HCEC 1CT (cell line): Measurements from ENCODE around the gene ANKS1A.

ENCODE experiments used
- DNase-seq: peaks from one replicate; pipeline ENCODE4 v3.0.0-alpha.2; 2017

The ANKS1A gene

DNA sequence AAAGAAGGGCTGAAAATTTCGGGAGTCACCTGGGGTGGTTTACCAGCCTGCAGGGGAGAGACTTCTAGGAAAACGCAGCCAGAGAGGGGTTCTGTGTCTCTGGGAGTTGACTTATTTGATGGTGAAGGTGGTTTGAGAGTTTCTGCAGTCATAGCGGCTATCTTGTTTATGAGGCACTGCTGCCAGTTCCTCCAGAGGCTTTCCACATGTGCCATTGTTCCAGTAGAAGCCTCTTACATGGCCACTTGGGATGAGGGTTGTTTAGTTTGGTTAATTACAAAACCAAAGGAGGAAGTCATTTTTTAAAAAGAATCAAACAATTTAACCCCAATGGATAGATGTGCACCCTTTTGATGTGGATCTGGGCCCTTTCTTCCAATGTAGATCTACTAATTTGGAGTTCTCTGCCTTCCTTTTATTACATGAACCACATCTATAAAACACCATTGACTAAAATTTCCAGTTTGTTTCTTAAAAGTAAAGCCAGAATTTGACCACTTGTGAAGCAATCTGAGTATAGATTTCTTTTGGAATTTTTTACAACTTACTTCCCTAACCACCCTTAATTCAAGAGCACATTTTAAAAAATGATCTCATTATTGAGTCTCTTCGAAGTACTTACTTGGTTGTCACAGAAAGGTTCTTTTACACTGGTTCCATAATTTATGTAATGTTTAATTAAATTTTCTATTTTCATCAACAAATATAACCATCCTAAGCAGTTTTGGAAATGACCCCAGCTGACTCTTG, 154.5 kb downstream of the ANKS1A start:
- DNase-seq = no peak

GRCh38 chr6:35044145-35044745, 155.2 kb downstream of the ANKS1A start:
- no peak for DNase-seq

DNA sequence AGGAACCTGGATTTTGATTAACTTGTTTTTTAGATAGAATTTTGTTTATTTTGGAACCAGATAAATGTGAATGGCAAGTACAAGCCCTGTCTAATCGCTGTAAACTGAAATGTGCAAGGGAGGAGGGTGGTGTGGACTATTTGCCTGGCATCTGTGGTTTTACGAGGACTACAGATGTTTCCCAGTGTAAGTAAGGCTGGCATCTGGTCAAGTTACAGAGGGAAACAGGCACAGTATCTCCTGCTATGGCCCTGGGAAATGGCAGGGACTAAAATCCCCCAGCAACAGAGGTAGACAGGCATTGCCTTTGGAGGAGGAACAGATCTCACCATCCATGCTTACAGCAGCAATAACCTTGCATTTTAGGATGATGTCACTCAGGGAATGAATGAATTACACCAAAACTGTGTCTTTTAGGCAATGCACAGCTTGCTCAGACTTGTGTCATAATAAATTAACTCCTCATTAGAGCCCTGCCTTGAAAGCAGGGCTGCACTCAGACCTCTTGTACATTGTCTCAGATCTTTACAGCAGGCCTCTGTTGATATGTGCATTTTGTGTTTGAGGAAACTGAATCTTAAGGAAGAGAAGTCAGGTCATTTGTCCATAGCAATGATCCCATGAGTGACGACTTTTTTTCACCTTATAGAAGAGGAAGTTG, 155.8 kb downstream of the ANKS1A start:
- DNase-seq = no peak

DNA sequence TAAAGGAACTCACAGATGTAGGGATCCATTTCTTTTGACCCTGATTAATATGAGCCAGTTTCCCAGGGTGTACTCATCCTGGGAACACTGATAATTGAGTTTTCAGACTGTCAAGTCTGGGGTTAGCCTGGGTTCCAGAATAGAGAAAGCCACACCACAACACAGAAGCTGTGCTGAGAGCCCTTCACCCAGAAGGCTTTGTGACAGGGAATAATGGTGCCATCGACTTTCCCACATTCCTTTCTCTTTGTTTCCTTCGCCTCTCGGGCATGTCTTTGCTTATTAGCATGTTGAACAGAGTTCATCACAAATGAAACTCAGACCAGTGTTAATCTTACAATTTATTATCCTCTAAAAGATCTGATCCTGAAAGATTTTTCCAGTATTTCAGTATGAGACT, 157.0 kb downstream of the ANKS1A start:
- no peak for DNase-seq

GRCh38 chr6:35046862-35047261, 157.8 kb downstream of the ANKS1A start:
- no peak for DNase-seq

DNA sequence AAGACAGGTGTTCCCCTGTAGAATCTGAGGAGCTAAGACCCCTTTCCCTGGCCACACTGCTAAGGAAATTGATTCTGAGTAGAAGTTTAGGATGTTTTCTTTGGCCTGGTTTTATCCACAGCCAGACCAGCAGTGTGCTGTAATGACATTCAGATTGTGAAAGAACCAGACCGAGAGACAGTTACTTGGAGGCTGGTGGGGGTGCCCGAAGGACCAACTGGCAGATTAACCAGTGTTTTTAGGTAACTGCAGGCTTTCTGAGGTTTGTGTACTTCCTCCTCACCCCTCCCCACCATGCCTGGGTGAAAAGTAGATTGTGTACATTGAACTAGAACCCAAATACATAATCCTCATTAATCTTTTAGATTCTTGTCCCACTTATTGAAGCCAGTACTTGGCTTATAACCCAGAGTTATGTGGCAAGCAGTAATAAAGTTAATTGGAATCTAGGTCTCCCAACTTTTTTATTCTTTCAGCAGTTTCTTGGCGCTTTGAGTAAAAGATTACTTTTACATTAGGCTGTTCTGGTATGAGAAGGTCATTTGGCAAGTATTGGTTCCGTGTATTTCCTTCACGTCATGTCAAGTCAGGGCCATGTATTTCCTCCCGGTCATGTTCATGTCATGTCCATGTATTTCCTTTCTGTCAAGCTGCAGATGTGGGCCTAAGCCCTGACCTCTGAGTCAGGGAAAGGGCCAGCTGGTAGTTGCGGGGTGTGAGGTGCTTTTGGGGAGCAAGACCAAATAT, 158.4 kb downstream of the ANKS1A start:
- peak; percentile 47 for DNase-seq

GRCh38 chr6:35048031-35048613, 159.1 kb downstream of the ANKS1A start:
- no peak for DNase-seq

GRCh38 chr6:35048631-35049083, 159.6 kb downstream of the ANKS1A start:
- no peak for DNase-seq

DNA sequence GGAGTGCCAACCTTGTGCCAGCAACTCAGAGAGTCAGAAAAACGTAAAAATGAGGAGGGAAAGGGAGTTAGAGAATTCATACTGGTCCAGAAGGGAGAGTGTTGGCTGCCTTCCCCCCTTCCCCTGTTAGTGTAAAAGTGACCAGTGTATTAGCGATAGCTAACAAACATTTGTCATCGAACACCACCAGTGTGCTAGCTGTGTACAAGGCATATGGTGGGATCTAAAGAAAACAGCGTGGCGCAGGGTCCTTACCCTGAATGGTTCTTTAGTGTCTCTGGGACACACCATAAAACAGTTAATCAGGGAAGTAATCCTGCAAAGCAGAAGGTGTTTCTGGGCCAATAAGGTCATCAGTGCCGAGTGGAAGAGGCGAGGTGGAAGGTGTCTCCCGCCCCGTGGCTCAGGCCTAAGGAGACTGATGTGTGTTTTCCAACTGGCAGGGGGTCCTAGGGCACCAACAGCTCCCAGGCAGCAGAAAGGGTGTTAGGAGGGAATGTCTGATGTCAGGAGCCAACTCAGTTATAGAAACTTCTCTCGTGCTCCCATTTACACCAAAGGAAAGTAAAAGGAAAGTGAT, 160.2 kb downstream of the ANKS1A start:
- no peak for DNase-seq

DNA sequence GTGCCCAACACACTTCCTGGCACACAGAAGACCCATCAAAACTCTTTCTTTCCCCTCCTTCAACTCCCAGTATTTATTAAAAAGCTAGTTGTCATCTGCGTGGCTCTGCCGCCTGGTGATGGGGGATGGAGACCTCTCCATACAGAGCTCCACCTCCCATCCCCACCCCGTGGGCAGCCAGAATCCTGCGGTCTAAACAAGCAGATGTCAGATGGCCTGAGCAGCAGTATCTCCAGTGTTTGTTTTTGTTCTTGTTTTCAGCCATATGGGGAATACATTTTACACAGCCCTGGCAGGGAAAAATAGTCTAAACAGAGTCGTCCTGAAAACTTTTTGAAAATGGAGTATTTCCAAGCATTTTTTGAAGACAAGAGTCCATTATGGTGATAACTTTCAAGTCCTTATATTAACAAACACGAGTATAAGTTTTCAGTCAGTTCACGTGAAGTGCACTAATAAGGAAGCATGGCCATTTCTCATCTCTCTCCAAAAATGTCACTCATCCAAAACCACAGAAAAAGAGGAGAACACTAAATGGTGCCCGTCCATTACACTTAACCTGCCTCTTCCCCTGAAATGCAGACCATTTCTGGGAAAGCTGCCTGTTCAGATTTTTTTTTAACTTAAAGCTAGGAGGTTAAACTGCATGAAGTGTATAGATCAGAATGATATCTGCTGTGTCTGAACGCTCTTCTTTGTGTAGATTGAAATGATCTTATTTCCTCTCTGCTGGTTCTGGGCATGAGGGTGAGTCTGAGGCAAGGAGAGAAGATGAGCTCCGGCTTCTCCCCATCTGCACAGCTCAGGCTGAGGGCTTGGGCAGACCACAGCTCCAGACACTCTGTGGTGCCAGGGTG, 161.1 kb downstream of the ANKS1A start:
- peak; percentile 61 for DNase-seq

DNA sequence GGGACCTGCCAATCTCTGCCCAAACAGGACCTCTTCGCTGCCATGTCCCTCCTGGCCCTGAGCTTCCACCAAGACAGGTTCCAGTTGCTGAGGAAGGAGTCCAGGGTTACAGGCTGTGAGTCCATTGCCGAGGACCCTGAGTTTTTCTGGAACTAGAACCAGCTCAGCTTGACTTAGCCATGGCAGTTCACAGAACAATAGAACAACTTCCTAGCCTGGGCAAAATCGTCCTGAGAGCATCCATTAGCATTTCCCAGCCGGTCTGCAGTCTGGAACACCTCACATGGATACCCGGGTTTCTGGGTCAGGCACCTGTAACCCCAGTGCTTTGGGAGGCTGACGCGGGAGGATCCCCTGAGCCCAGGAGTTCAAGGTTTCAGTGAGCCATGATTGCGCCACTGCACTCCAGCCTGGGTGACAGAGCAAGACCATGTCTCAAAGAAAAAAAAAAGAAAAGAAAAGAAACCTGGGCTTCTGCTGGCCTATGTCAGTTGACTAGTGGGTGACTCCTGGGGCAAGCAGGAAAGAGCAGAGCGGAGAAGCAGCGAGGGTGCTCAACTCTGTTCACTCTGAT, 161.8 kb downstream of the ANKS1A start:
- DNase-seq = no peak

GRCh38 chr6:35051396-35051795, 162.3 kb downstream of the ANKS1A start:
- no peak for DNase-seq

- no peak for DNase-seq
Measured at GRCh38 chr6:35051997-35052583, 163.0 kb downstream of the ANKS1A start.

DNA sequence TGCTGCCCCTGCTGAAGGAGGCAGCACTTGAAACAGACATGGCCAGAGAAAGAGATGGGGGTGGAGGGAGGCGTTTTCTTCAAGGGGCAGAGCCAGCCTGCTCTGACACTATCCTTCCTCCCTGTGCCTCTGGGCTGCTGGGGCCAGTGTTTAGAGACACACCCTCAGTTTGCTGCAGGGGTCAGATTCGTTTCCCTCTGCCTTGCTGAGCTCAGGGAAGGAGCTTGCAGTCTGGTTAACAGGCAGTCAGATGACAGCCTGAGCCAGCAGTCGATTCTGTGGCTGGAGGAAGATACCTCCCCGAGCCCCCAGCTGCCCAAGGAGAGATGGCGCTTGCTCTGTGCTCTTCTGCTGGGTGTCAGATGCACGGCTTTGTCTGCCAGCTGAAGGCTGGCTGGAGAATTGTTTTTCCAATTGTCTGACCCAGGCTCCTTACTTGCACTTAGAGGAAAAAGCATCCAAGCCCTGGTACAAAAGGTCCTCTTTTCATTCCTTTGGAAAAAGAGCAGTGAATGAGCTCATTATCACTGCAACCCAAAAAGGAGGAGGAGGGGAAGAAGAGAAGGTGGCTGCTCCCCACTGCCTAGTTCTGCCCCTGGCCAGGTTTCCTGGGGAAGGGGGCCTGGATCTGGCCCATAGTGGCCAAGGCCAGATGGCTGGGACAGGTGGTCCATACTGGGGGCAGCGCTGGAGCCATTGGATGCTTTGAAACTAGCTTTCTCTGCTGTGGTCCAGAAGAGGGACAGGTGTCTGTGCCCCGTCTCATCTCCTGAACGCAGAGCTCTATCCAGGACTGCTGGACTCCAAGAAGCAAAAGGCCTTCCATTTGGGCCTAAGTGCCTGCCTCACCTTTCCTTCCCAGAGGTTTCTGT, 163.9 kb downstream of the ANKS1A start:
- DNase-seq = no peak

- no peak for DNase-seq
Measured at GRCh38 chr6:35053701-35054100, 164.6 kb downstream of the ANKS1A start.

DNA sequence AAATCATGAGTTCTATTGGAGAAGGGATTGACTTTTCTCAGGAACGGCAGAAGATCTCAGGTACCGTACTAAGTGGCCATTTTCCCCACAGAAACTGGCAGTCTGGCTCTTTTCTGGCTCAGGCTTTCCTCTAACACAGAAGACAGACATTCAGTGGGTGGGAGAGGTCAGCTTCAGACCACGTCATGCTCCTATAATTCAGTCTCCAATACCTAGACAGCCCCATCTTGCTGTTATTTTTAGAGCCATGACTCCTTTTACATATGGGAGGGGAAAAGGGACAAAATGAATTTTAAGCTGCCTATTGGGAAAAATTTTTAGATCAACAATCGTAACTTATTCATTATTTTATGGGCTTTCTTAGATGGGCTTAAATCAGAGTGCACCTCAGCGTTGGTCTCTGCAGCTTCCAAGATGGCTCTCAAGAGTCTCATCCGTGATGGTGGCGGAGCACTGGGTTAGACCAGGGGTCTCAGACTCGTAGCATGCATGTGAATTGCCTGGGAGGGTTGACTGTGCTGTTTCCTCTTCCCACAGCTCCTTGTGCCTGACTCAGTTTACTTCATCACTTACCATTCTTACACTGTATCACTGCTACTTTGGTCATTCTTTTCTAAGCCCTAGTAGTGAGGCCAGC, 165.2 kb downstream of the ANKS1A start:
- DNase-seq = no peak

DNA sequence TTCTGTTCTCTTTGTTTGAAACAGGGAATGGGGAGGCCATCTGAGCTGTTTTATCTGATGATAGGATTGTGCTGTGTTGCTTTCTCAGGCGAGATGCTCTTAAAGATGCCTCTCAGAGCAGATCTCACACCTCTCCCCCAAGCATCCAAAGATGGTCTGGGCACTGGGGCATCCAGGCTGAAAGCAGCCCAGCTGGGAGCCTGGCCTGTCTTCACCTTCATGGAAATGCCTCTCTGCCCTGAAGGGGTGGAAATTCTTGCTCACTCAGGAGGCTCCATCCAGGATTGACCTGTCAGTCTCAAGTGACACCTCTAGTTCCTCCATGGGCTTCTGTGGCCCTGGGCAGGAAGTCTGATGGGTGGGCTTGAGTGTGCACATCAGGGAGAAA, 165.7 kb downstream of the ANKS1A start:
- no peak for DNase-seq

DNA sequence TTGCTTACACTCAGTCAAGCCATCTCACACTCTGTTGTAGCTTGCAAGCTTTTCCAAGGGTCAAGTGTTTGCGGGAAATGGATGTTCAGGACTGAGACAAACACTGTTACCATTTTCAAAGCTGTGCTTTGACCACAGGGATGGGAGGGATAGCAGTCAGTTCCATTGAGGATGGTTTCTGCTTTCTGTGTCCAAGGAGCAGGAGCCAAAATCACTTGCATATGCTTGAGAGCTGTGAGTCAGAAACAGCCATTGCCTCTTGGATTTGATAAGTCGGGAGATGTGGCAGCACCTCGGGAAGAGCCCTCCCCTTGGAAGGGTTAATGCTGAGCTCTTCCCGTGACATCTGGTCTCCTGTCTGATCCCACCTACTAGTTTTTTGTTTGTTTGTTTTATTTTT, 166.8 kb downstream of the ANKS1A start:
- no peak for DNase-seq

GRCh38 chr6:35056952-35057351, 167.9 kb downstream of the ANKS1A start:
- no peak for DNase-seq
